T-helper 2 cell treated with Interferon-gamma antibody and Interleukin-4, amounts not matched to agents 5 μg/mL and 100 μg/mL, for 36 hours (primary cell): ENCODE results near the gene CSRP1.

ENCODE experiments used
- DNase-seq: peaks from one replicate; pipeline ENCODE4 v3.0.0; 2021; ENCODE audit warnings: low spot score
- H3K27ac Mint-ChIP-seq: one replicate; pipeline ENCODE4 v1.8.0; 2021; ENCODE audit warnings: mild to moderate bottlenecking, mixed read lengths
- H3K27me3 Mint-ChIP-seq: one replicate; pipeline ENCODE4 v1.8.0; 2021; ENCODE audit warnings: low read depth, mixed read lengths
- H3K36me3 Mint-ChIP-seq: one replicate; pipeline ENCODE4 v1.8.0; 2021; ENCODE audit warnings: low read depth, mixed read lengths
- H3K4me1 Mint-ChIP-seq: one replicate; pipeline ENCODE4 v1.8.0; 2021; ENCODE audit warnings: low read depth, mixed read lengths
- H3K4me3 Mint-ChIP-seq: one replicate; pipeline ENCODE4 v1.8.0; 2022; ENCODE audit warnings: mild to moderate bottlenecking, moderate library complexity, mixed read lengths
- H3K9me3 Mint-ChIP-seq: one replicate; pipeline ENCODE4 v1.8.0; 2021; ENCODE audit warnings: mixed read lengths

The CSRP1 gene

DNA sequence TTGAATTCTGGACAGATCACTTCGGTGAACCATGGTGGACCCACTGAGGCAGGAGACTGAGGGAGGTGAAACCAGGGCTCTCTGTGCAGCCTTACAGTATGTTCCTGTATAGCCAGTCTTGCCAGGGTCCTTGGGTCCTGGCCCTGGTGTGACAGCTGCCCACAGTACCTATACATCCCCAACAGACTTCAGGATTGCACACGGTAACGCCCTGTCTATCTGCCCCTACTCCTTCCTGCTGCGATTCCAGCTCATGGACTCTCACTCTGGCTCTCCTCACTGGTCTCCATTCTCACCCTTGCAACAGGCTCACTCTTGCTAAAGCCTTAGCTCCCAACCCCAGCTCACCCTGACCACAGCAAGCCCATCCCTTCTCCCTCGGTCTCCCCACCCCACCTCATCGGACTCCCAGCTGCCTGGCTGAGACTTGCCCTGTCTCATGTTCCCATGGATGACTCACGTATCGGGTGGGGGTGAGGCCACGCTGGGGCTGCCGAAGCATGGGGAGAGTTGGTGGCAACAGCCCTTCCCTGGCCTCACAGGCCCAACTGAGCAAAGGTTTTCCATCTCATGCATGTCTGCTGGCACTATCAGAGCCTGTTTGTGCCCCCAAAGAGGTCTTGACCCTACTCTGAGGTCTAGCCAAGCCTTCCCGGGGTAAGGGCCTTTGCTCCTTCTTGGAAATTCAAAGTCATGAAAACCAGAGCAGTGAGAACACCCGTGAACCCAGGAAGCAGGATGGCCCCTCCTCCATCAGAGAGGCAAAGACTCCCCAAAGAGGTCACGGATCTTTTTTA is 45.1 kb downstream of the CSRP1 start:
- Mint-ChIP-seq H3K27ac (no peak overlapping the region), H3K4me1 (peaks cover 2% of the 10 kb centered on the region), H3K27me3 (peaks cover 5% of the 10 kb centered on the region), H3K36me3 (peaks cover 12% of the 10 kb centered on the region), H3K9me3 (no peaks in the 10 kb centered on the region), H3K4me3 (no peak overlapping the region)
- no peak for DNase-seq

DNA sequence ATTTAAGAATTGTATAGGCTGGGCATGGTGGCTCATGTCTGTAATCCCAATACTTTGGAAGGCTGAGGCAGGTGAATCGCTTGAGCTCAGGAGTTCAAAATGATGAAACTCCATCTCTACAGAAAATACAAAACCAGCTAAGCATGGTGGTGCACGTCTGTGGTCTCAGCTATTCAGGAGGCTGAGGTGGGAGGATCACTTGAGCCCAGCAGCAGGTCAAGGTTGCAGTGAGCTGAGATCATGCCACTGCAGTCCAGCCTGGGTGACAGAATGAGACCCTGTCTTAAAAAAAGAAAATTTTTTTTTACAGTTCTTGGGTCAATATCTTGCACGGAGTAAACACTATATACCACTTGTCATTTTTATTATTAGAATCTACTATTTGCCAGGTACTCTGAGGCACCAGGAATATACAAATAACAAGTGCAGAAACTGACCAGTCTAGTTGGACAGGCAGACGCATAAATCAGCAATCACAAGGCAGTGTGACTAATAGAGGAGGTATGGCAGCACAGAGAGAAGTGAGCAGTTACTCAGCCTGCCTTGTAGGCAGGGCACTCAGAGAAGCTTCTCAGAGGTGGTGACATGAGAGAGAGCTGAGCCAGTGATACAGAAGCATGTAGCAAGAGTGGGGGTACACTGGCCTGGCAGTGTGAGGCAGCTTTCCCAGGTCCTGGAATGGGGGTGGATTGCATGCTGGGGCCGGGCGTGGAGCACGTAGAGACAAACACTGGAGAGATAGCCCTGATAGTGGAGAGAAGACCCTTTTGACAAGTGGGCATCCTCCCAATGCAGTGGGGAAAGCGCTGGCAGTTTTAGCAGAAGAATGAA is 45.9 kb downstream of the CSRP1 start:
- Mint-ChIP-seq H3K4me1 (peaks cover 2% of the 10 kb centered on the region), H3K27me3 (peaks cover 5% of the 10 kb centered on the region), H3K4me3 (no peak overlapping the region), H3K9me3 (no peaks in the 10 kb centered on the region), H3K27ac (no peak overlapping the region), H3K36me3 (peaks cover 7% of the 10 kb centered on the region)
- no peak for DNase-seq

DNA sequence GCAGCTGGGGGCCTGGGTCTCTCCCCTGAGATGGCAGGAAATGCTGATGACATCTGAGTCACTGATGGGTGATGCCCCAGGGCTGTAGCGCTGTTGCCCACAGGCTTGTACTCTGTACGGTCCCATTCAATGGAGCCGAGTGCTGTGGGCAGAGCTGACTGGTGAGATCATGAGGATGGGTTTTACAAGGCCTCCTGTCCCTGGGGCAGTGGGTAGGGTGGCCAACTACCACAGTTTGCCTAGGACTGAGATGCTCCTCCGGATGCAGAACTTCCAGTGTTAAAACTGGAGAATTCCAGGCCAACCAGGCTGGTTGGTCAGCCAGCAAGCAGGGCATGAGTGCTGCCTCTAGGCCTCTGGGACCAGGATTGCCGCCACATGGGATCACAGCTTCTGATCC is 47.1 kb downstream of the CSRP1 start:
- Mint-ChIP-seq H3K4me3 (no peak overlapping the region), H3K9me3 (no peaks in the 10 kb centered on the region), H3K27me3 (peaks cover 5% of the 10 kb centered on the region), H3K4me1 (peaks cover 6% of the 10 kb centered on the region), H3K36me3 (peaks cover 1% of the 10 kb centered on the region), H3K27ac (no peak overlapping the region)
- no peak for DNase-seq

DNA sequence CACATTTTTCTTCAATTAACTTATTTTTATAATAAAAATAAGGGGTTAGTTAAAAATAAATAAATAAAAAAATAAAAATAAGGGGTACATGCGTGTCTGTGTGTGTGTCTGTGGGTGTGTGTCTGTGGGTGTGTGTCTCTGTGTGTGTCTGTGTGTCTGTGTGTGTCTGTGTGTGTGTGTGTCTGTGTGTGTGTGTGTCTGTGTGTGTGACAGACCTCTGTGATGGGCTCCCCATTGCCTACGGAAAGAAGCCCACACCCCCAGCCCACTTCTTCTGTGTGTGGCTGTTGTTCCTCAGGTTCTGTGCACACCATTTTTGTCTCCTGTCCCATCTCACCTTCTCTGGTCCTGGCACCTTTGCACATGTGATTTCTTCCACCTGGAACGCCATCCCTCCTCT is 47.9 kb downstream of the CSRP1 start:
- H3K4me1 Mint-ChIP-seq, result peaks cover 12% of the 10 kb centered on the region
- H3K27ac Mint-ChIP-seq, result no peak overlapping the region
- no peak overlapping the region for H3K4me3 Mint-ChIP-seq
- H3K27me3 Mint-ChIP-seq, result peaks cover 8% of the 10 kb centered on the region
- no peaks in the 10 kb centered on the region for H3K36me3 Mint-ChIP-seq
- no peak for DNase-seq
- no peaks in the 10 kb centered on the region for H3K9me3 Mint-ChIP-seq

DNA sequence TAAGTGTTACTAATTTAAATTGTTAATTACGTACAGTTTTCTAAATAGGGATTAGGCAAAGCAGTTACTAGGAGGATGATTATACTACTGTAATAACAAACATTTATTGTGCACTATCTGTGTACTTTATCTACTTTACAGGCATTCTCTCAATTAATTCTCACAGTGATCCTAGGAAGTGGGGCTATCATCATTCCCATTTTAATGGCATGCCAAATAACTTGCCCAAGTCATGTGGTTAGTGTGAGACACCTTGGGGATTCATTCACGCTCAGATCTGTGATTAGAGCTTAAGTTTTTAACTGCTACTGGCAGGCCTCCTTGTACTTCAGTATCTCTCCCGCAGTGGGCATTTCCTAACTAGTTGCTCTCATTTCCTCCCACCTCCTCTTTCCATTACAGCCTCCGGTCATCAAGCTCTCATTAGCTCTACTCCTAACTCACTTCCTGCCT is 49.4 kb downstream of the CSRP1 start:
- H3K36me3 Mint-ChIP-seq, result no peaks in the 10 kb centered on the region
- H3K27ac Mint-ChIP-seq, result no peak overlapping the region
- H3K4me1 Mint-ChIP-seq, result peaks cover 21% of the 10 kb centered on the region
- H3K27me3 Mint-ChIP-seq, result peaks cover 11% of the 10 kb centered on the region
- H3K9me3 Mint-ChIP-seq, result no peaks in the 10 kb centered on the region
- DNase-seq, result no peak
- no peak overlapping the region for H3K4me3 Mint-ChIP-seq

DNA sequence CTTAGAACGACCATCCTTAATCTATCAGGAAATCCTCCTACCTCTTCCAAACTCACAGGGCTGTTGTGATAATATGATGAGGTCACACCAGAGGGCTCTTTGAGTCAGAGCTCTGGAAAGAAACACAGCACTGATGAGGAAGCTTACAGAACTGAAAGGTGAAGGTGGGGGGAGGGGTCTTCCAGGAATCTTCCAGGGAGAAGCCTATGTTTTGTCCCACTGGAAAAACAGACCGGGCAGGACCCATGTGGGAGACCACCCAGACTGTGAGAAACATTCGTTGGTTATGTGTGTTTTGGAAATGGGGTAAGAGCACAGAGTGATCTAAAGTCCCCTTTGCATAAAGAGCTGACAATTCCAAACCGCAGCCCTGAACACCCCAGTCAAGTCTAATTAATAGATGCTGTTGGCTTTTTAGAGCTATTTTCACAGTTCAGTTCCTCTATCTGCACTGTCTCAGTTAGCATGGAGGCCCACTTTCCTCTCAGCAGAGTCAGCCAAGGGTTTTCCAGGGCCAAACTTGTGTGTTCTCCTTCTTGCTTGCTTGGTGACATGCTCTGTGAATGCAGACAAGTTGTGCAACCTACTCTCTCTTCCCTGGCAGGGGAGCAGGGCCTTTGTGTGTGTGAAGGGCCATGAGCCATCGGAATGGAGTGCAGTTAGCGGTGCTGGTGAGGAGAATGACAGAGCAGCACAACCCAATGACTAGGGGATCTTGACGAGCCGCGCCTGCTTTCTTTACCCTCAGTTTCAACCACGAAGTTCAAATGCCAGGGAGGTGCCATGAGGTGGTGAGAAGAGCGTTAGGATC is 50.2 kb downstream of the CSRP1 start:
- Mint-ChIP-seq H3K4me3 (no peak overlapping the region), H3K9me3 (no peaks in the 10 kb centered on the region), H3K4me1 (peaks cover 24% of the 10 kb centered on the region), H3K27me3 (peaks cover 14% of the 10 kb centered on the region), H3K27ac (no peak overlapping the region), H3K36me3 (no peaks in the 10 kb centered on the region)
- DNase-seq, result no peak

DNA sequence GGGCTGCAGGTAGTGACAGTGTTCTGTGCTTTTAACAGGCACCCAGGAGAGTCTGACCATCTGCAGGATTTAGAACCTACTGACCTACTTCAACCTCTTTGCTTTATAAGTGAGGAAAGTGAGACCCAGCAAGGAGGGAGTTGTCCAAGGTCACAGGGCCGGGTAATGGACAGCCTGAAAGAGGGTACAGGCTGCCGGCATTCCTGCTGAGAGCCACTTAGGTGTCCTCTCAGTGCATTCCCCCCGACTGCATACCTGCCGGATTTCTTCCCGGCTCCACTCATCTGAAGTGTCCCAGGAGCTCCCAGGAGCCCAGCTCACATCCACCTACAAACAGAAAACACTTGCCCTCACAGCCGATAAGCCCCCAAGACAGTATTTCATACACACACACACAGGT is 51.8 kb downstream of the CSRP1 start:
- no peak for DNase-seq
- H3K4me3 Mint-ChIP-seq, result no peak overlapping the region

DNA sequence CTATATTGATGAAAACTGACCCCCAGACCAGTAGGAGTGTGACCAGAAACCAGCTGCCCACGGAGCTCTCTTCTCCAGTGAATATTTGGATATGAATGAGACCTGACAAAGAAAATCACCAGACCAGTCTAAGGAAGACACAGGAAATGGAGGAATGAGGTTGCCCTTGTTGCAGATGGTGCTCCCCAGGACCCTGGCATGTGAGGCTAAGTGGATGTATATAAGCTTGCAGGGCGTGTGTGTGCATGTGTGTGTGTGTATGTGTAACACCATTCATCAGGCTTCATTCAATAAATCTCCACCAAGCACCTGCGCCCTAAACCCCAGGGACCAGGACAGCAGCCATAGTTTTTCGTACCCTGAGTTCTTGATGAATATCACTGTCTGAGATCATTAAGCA is 52.3 kb downstream of the CSRP1 start:
- H3K36me3 Mint-ChIP-seq, result no peaks in the 10 kb centered on the region
- H3K27ac Mint-ChIP-seq, result no peak overlapping the region
- peaks cover 14% of the 10 kb centered on the region for H3K27me3 Mint-ChIP-seq

More for the DNA sequence above, 51.8 kb downstream of the CSRP1 start:
- no peaks in the 10 kb centered on the region for H3K9me3 Mint-ChIP-seq
- H3K27me3 Mint-ChIP-seq, result peaks cover 14% of the 10 kb centered on the region
- peak overlapping the region; percentile 4 for H3K27ac Mint-ChIP-seq
- H3K4me1 Mint-ChIP-seq, result peaks cover 30% of the 10 kb centered on the region
- H3K36me3 Mint-ChIP-seq, result no peaks in the 10 kb centered on the region

DNA sequence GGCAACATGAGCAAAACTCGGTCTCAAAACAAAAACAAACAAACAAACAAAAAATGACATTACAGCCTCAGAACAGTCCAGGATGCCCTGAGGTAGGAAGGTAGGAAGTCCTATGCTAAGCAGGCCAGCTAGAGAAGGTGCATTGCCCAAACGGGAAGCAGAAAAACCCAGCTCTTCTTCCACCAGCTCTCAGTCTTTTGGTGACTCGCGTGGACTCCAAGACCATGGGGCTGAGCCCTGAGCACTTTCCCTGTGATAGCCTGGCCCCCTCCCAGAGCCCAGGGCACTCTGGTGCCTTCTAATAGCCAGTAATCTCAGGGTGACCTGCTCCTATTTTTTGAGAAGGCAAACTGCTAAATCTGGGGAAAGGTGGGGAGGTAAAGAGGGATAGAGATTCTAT is 54.1 kb downstream of the CSRP1 start:
- Mint-ChIP-seq H3K4me3 (no peak overlapping the region), H3K27me3 (peaks cover 14% of the 10 kb centered on the region), H3K9me3 (no peaks in the 10 kb centered on the region), H3K4me1 (peaks cover 33% of the 10 kb centered on the region), H3K27ac (no peak overlapping the region), H3K36me3 (no peaks in the 10 kb centered on the region)
- no peak for DNase-seq

More for the DNA sequence above, 52.3 kb downstream of the CSRP1 start:
- no peak for DNase-seq
- H3K4me1 Mint-ChIP-seq, result peaks cover 30% of the 10 kb centered on the region
- peak overlapping the region; percentile 51 for H3K4me3 Mint-ChIP-seq
- no peaks in the 10 kb centered on the region for H3K9me3 Mint-ChIP-seq

DNA sequence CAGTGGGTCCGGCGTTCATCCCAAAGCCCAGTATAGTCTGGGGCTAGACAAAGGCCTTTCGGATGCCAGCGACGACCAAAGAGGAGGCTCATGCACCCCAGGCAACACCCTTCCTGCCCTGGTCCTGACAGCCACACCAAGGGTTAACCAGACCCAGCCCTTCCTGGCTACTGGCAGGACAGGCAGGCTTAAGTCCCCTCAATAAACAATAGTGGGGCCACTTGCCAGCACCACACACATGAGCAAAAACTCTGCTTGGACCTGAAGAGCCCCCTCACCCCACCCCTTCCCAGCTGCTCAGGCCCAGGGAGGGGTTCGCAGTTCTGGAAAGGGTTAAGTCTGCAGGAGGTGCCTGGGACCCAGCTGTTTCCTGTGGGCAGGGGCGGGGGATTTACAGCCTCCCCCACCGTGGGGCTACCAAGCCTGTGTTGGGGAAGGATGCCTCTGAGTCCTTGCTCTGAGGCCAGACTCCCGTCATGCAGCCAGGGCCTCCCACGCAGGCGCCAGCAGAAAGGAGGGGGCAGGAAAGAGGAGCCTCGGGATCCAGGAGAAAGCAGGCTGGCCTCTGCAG is 56.1 kb downstream of the CSRP1 start:
- Mint-ChIP-seq H3K36me3 (no peaks in the 10 kb centered on the region), H3K4me3 (no peak overlapping the region), H3K27me3 (peaks cover 13% of the 10 kb centered on the region), H3K27ac (no peak overlapping the region), H3K9me3 (no peaks in the 10 kb centered on the region), H3K4me1 (peaks cover 31% of the 10 kb centered on the region)
- DNase-seq, result peak; percentile 29

DNA sequence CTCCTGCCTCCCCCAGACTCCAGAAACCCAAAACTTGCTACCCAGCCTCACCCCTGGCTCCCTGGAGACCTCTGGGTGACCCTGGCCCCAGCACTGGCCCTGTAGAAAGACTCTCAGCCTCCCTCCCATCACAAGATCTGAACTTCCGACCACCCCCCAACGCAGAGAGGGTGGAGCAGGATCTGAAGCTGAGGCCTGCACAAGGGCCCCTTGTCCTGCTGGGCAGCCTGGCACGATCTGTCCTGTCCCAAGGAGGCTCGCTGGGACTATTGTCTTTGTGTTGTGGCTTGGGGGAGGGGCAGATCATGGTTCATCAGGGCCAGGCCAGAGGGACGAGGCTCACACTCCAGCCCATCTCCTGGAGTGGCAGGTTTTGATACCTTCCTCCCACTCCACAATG is 57.9 kb downstream of the CSRP1 start:
- Mint-ChIP-seq H3K4me1 (peaks cover 23% of the 10 kb centered on the region), H3K4me3 (no peak overlapping the region), H3K27me3 (peaks cover 15% of the 10 kb centered on the region), H3K36me3 (no peaks in the 10 kb centered on the region), H3K27ac (no peak overlapping the region), H3K9me3 (no peaks in the 10 kb centered on the region)
- no peak for DNase-seq

DNA sequence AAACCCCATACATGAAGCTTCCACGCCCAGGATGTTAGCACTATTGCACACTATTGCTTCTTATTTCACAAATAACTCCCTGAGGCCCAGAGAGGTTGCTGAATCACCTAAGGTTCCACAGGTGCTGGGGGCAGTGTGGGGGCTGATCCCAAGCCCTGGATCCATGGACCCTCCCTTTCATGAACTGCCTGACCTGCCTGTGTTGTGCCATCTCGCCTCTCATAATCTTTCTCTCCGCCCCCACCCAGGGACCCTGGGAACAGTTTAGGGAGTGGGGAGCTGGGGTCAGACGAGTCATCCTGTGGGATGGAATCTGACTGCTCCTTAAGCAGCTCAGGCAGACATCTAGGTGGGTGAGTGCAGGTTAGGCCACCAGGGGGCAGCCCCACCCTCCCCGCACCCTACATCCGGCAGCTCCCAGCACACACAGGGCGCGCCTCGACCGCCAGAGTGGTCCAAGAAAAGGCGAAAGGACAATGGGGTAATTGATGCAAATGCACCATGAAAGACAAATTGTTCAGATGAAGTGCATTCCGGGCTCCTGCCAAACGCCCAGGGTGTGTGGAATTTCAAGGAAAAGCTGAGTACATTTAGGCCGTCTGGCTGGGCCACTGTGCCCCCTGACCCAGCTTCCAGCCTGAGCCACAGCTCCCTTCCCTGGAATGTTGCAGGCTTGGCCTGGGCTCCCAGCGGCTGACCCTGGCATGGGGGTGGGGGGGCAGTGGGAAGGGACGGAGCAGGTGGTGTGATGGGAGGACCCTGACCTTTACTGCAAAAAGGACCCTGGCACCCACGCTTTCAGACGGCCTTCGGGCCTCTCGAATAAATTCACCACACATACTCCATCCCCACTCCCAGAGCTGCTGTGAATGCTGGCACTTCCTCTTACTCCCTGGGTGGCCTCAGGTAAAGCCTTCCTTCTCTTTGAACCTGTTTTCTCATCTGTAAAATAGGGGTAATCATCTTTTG is 58.7 kb downstream of the CSRP1 start:
- H3K36me3 Mint-ChIP-seq, result no peaks in the 10 kb centered on the region
- H3K4me3 Mint-ChIP-seq, result no peak overlapping the region
- H3K27me3 Mint-ChIP-seq, result peaks cover 18% of the 10 kb centered on the region
- H3K4me1 Mint-ChIP-seq, result peaks cover 21% of the 10 kb centered on the region
- H3K27ac Mint-ChIP-seq, result no peak overlapping the region
- no peaks in the 10 kb centered on the region for H3K9me3 Mint-ChIP-seq
- DNase-seq, result peak; percentile 32

DNA sequence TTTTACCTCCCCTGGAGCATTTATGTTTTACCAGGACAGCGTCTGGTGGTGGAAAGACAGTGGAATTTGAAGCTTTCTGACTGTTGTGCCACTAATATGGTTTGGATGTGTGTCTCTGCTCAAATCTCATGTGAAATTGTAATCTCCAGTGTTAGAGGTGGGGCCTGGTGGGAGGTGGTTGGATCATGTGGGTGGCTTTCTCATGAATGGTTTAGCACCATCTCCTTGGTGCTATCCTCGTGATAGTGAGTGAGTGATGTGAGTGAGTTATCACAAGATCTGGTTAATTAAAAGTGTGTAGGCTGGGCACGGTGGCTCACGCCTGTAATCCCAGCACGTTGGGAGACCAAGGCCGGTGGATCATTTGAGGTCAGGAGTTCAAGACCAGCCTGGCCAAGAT is 61.6 kb downstream of the CSRP1 start:
- no peak overlapping the region for H3K4me3 Mint-ChIP-seq
- H3K27me3 Mint-ChIP-seq, result peaks cover 25% of the 10 kb centered on the region
- no peak for DNase-seq
- H3K27ac Mint-ChIP-seq, result no peak overlapping the region
- no peaks in the 10 kb centered on the region for H3K36me3 Mint-ChIP-seq
- H3K9me3 Mint-ChIP-seq, result no peaks in the 10 kb centered on the region
- peaks cover 8% of the 10 kb centered on the region for H3K4me1 Mint-ChIP-seq
